Neural crest cell (in vitro differentiated cells): ENCODE measurements around the gene LEMD1. TPM values are rescaled to one million over a fixed set of nuclear protein-coding genes. Genes with fewer than 3 reads are reported as not detected.
A peak's percentile ranks its signal among the peaks of the same experiment; 100 is the strongest.

ENCODE experiments used
- DNase-seq: peaks from one replicate; pipeline ENCODE4 v3.0.0; 2021; ENCODE audit warnings: low read depth, mixed read lengths, low spot score
- H3K27ac Mint-ChIP-seq: one replicate; pipeline ENCODE4 v1.8.0; 2021; ENCODE audit warnings: mild to moderate bottlenecking, mixed read lengths; ENCODE audit not compliant: unreplicated experiment
- H3K27me3 Mint-ChIP-seq: 2 replicates; pipeline ENCODE4 v1.8.0; 2021; ENCODE audit warnings: low read depth, mild to moderate bottlenecking, mixed read lengths
- H3K36me3 Mint-ChIP-seq: 2 replicates; pipeline ENCODE4 v1.8.0; 2021; ENCODE audit warnings: low read depth, mild to moderate bottlenecking, mixed read lengths
- H3K4me1 Mint-ChIP-seq: 2 replicates; pipeline ENCODE4 v1.8.0; 2021; ENCODE audit warnings: mixed read lengths
- H3K4me3 Mint-ChIP-seq: one replicate; pipeline ENCODE4 v1.8.0; 2021; ENCODE audit warnings: mild to moderate bottlenecking, mixed read lengths
- H3K9me3 Mint-ChIP-seq: 2 replicates; pipeline ENCODE4 v1.8.0; 2021; ENCODE audit warnings: mixed read lengths
- total RNA-seq: library from RNA; stranded (reverse); gene quantifications from 2 replicates; pipeline ENCODE4 v1.2.1, GENCODE V29; 2021
- TF ChIP-seq, protein P1 (sequence below): fragments of 200-600 bp; sonication (generic); conservative IDR thresholded peaks from 2 replicates; pipeline ENCODE4 v1.5.0; 2021; ENCODE audit warnings: antibody characterized with exemption, mild to moderate bottlenecking

Gene LEMD1
- total RNA-seq, 1 donor from 2014 or later: 10.7 TPM

DNA sequence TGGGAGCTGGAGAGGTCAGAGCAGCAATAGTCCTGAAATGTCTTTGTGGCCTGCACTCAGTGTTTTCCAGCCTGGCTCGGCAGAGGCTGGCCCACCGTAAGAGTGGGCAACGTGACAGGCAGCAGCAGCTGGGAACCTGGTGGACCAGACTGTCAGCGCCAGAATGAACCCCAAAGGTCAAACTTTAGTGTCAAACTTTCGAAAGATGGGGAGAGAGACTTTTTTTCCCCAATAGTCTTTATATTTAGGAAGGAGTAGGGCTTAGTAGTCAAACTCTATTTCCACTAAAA lies 23.7 kb upstream of the LEMD1 start:
- H3K27ac Mint-ChIP-seq: peak overlapping the region; percentile 62
- TF ChIP-seq, protein P1, sequence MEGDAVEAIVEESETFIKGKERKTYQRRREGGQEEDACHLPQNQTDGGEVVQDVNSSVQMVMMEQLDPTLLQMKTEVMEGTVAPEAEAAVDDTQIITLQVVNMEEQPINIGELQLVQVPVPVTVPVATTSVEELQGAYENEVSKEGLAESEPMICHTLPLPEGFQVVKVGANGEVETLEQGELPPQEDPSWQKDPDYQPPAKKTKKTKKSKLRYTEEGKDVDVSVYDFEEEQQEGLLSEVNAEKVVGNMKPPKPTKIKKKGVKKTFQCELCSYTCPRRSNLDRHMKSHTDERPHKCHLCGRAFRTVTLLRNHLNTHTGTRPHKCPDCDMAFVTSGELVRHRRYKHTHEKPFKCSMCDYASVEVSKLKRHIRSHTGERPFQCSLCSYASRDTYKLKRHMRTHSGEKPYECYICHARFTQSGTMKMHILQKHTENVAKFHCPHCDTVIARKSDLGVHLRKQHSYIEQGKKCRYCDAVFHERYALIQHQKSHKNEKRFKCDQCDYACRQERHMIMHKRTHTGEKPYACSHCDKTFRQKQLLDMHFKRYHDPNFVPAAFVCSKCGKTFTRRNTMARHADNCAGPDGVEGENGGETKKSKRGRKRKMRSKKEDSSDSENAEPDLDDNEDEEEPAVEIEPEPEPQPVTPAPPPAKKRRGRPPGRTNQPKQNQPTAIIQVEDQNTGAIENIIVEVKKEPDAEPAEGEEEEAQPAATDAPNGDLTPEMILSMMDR: no peak
- no peaks in the 10 kb centered on the region for H3K9me3 Mint-ChIP-seq
- H3K36me3 Mint-ChIP-seq: no peaks in the 10 kb centered on the region
- H3K4me3 Mint-ChIP-seq: peak overlapping the region; percentile 28
- peaks cover 99% of the 10 kb centered on the region for H3K4me1 Mint-ChIP-seq
- no peak for DNase-seq
- H3K27me3 Mint-ChIP-seq: no peaks in the 10 kb centered on the region

DNA sequence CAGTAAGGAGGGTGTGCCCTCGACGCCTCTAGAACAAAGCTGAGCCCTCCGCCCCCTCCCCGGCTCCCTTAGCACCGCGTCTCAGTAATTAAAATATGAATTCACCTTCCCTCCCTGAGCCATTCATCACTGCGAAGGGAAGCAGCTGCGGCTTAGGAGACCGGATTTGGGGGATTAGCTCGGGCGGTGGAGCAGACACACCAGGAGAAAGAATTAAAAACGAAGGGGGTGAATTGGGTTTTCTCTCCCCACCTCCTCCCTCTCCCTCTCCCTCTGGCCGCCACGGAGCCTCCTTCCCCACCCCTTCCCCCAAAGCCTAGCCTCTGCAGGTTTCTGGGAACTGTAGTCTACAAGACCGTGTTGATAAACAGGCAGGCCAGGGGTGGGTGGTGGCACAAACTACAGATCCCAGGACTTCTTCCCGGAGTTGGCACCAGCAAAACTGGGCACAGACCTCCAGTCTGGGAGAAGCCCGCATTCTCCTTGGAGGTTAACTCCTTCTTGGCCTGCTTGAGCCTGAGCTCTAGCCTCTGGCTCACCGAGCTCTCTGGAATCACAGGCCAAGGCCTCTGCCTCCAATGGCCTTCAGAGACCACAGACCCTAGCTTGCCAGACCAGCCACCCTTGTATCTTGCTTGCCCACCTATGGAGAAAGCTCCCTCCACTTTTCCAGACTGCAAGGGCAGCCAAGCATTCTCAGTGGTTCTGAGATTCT lies 23.2 kb upstream of the LEMD1 start:
- TF ChIP-seq, protein P1: no peak
- H3K9me3 Mint-ChIP-seq: no peaks in the 10 kb centered on the region
- H3K36me3 Mint-ChIP-seq: no peaks in the 10 kb centered on the region
- DNase-seq: no peak
- no peaks in the 10 kb centered on the region for H3K27me3 Mint-ChIP-seq
- H3K27ac Mint-ChIP-seq: peak overlapping the region; percentile 62
- peak overlapping the region; percentile 28 for H3K4me3 Mint-ChIP-seq
- peaks cover 97% of the 10 kb centered on the region for H3K4me1 Mint-ChIP-seq

DNA sequence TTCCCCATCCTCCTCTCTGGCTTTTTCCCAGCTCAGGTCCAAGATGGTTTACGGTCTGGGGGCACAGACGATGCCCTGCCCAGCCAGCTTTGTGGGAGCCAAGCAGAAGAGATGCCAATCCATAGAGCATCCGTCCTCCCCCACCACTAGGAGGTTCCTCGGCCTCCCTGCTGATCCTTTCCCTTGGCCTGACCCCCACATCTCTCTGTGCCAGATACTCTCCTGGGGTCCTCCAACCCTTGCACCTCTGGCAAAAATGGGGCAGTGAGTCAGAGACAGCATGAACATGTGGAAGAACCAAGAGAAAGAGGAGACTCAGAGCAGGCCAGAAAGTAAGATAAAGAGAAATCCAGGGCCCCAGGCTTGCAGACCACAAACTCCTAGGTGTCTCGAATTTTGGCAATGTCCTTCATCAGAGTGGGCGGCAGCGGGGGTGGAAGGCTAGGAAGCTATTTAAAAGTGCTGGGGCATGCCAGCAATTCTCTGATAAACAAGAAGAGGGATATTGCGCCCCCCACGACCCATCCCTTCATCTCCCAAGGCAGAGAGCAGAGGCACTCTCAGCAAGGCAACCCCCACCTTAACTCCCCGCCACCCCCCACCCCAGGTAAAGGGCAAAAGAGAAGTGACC lies 22.6 kb upstream of the LEMD1 start:
- no peak overlapping the region for H3K27ac Mint-ChIP-seq

DNA sequence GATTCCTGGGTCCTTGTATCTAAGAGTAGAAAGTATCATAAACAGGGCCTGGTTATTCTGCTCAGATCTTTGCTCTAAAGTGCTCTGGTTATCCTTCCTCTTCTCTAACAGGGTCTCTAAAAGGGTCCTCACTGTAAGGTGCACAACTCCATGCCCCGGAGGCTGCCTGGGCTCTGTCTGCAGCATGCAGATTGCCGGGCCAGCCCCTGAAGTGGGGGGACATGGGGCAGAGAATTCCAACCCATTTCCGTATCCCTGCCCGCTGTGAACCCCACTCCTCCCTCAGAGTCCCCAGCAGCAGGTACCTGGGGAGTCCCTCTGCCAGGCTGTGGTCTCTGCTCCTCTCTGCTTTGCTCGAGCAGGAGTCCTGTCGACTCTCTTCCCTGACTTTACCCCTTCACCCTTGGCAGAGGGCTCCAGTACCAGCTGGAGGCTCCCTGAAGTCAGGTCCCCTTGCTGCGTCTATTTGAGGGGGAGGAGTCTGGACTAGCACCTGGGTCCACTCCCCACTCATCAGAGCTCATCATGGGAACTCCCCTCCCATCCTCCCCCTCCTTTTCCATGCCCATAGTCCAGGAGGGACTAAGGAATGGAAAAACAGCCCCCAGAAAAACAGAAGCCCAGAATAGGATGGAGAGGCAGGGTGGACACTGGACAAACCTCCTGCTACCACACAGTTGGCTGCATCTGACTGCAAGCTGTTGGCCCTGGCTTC lies 21.9 kb upstream of the LEMD1 start:
- no peak for DNase-seq
- TF ChIP-seq, protein P1: no peak
- Mint-ChIP-seq H3K9me3 (no peaks in the 10 kb centered on the region), H3K4me3 (no peak overlapping the region), H3K36me3 (no peaks in the 10 kb centered on the region), H3K27me3 (no peaks in the 10 kb centered on the region), H3K4me1 (peaks cover 94% of the 10 kb centered on the region), H3K27ac (no peak overlapping the region)

More for the DNA sequence above, 22.6 kb upstream of the LEMD1 start:
- Mint-ChIP-seq H3K4me3 (peak overlapping the region; percentile 28), H3K27me3 (no peaks in the 10 kb centered on the region), H3K36me3 (no peaks in the 10 kb centered on the region), H3K9me3 (no peaks in the 10 kb centered on the region), H3K4me1 (peaks cover 96% of the 10 kb centered on the region)
- TF ChIP-seq, protein P1: no peak
- DNase-seq: no peak

DNA sequence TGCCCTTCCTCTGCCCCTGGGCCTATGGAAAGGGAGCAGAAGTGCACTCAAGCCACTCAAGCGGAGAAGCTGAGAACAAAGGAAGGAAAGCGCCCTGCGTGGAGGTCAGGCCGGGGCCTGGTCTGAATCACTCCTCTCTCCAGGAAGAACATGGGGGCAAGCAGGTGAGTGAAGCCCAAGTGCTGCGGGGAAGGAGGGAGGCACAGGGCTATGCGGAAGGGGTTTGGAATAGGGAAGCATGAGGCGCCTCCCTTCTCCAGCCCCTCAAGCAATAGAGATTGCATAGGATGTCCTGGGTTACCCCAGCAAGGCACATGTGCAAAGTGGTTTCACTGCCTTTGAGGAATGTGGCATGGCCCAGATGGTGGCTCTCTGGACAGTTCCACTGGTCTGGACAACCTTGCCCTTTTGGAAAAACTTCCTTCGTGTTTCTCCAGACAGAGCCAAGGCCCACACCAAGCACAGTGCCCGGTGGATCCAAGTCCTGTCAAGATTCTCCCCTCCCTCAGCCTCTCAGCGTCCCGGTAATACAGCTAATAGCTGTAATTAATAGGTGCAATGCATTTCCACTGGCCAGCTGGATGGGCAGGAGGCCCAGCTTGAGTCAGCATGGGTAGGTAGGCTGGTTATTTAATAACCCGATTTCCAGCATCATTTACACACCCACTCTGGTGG lies 20.3 kb upstream of the LEMD1 start:
- H3K4me3 Mint-ChIP-seq: peak overlapping the region; percentile 70
- DNase-seq: no peak
- peaks cover 82% of the 10 kb centered on the region for H3K4me1 Mint-ChIP-seq
- no peaks in the 10 kb centered on the region for H3K9me3 Mint-ChIP-seq
- peak overlapping the region; percentile 96 for H3K27ac Mint-ChIP-seq
- H3K27me3 Mint-ChIP-seq: no peaks in the 10 kb centered on the region
- no peaks in the 10 kb centered on the region for H3K36me3 Mint-ChIP-seq
- TF ChIP-seq, protein P1: no peak
